Stimulated activated CD4-positive, alpha-beta T cell treated with anti-CD3 and anti-CD28 coated beads, TNF-alpha, amount 100 ng/mL, for 1 hour (primary cell): ENCODE results near the gene TBC1D14.
"Not testable (repeated sequence)": the region's sequence is repeated elsewhere in the genome, so short reads cannot be mapped to it uniquely, and the experiment has no call there.

Experiments
- DNase-seq, 3 donors: peaks; one replicate each; pipeline ENCODE4 v3.0.0-alpha.2; 2020; ENCODE audit warnings: low read depth in 3 of 3, low spot score in 1 of 3

The TBC1D14 gene

GRCh38 chr4:6969826-6970800 lies 60.5 kb downstream of the TBC1D14 start:
- no peak for DNase-seq

GRCh38 chr4:6971536-6972374 lies 62.1 kb downstream of the TBC1D14 start:
- DNase-seq = no peak

- no peak for DNase-seq
Observed at GRCh38 chr4:6972375-6972650, 62.7 kb downstream of the TBC1D14 start.

- no peak for DNase-seq
Observed at GRCh38 chr4:6972911-6973310, 63.3 kb downstream of the TBC1D14 start.

GRCh38 chr4:6974138-6974848 lies 64.7 kb downstream of the TBC1D14 start:
- DNase-seq = peak; percentile 46 to 70 (median 49)

GRCh38 chr4:6977846-6978245 lies 68.2 kb downstream of the TBC1D14 start:
- DNase-seq = not testable (repeated sequence)

GRCh38 chr4:6983544-6984142 lies 74.0 kb downstream of the TBC1D14 start:
- no peak for DNase-seq

- no peak for DNase-seq
Observed at GRCh38 chr4:6984612-6985425, 75.2 kb downstream of the TBC1D14 start.

- DNase-seq = no peak
Observed at GRCh38 chr4:6986072-6986780, 76.6 kb downstream of the TBC1D14 start.

- peak; percentile 80 to 88 (median 88) for DNase-seq
Observed at GRCh38 chr4:6986781-6987587, 77.4 kb downstream of the TBC1D14 start.

- DNase-seq = no peak
Observed at GRCh38 chr4:6987588-6987961, 77.9 kb downstream of the TBC1D14 start.

GRCh38 chr4:6988016-6988715 lies 78.5 kb downstream of the TBC1D14 start:
- no peak for DNase-seq

GRCh38 chr4:6989331-6989923 lies 79.8 kb downstream of the TBC1D14 start:
- DNase-seq = no peak

- no peak for DNase-seq
Observed at GRCh38 chr4:6990661-6991060, 81.0 kb downstream of the TBC1D14 start.

- DNase-seq = no peak
Observed at GRCh38 chr4:6991249-6991648, 81.6 kb downstream of the TBC1D14 start.

GRCh38 chr4:6991771-6992557 lies 82.3 kb downstream of the TBC1D14 start:
- DNase-seq = no peak
